HL-60/S4 (cell line): ENCODE data around the gene PTH1R.

Source experiments
- in situ Hi-C: fragments of 300-500 bp; cut with MboI; formaldehyde crosslinking; loops from 2 replicates; pipeline ENCODE4 v1.14.3; 2022; ENCODE audit warnings: low sequenced_read_pairs

The PTH1R gene

GRCh38 chr3:46862369-46863025 lies 15.0 kb upstream of the PTH1R start:
- in situ Hi-C loops = loop anchor here (25.0 kb wide), 1 partner anchor 500 kb away; no protein-coding TSS in a partner anchor

- in situ Hi-C loops = loop anchor here (25.0 kb wide), 1 partner anchor 499 kb away; no protein-coding TSS in a partner anchor
These were observed 14.2 kb upstream of the PTH1R start, which contains the start of gene MYL3 for GRCh38 chr3:46863261-46863782. TSS of gene MYL3 (minus strand) at chr3:46863444. CDS start at chr3:46863390, 54 bp downstream.

- in situ Hi-C loops = loop anchor here (25.0 kb wide), 1 partner anchor 498 kb away; no protein-coding TSS in a partner anchor
These were observed 13.2 kb upstream of the PTH1R start for GRCh38 chr3:46864061-46864881.

- in situ Hi-C loops = loop anchor here (25.0 kb wide), 1 partner anchor 497 kb away; no protein-coding TSS in a partner anchor
These were observed 12.5 kb upstream of the PTH1R start for GRCh38 chr3:46865031-46865507.

- in situ Hi-C loops = loop anchor here (25.0 kb wide), 1 partner anchor 497 kb away; no protein-coding TSS in a partner anchor
These were observed 12.0 kb upstream of the PTH1R start for GRCh38 chr3:46865546-46865945.

- in situ Hi-C loops = loop anchor here (25.0 kb wide), 1 partner anchor 496 kb away; no protein-coding TSS in a partner anchor
These were observed 11.4 kb upstream of the PTH1R start for GRCh38 chr3:46866032-46866595.

- in situ Hi-C loops = loop anchor here (25.0 kb wide), 1 partner anchor 495 kb away; no protein-coding TSS in a partner anchor
These were observed 10.6 kb upstream of the PTH1R start for GRCh38 chr3:46866720-46867549.

- in situ Hi-C loops = loop anchor here (25.0 kb wide), 1 partner anchor 495 kb away; no protein-coding TSS in a partner anchor
These were observed 10.0 kb upstream of the PTH1R start for GRCh38 chr3:46867550-46867898.

GRCh38 chr3:46868287-46868686 lies 9.2 kb upstream of the PTH1R start:
- in situ Hi-C loops = loop anchor here (25.0 kb wide), 1 partner anchor 494 kb away; no protein-coding TSS in a partner anchor

- in situ Hi-C loops = loop anchor here (25.0 kb wide), 1 partner anchor 493 kb away; no protein-coding TSS in a partner anchor
These were observed 8.6 kb upstream of the PTH1R start for GRCh38 chr3:46868948-46869347.

GRCh38 chr3:46869440-46869839 lies 8.1 kb upstream of the PTH1R start:
- in situ Hi-C loops = loop anchor here (25.0 kb wide), 1 partner anchor 493 kb away; no protein-coding TSS in a partner anchor

GRCh38 chr3:46870651-46871050 lies 6.9 kb upstream of the PTH1R start:
- in situ Hi-C loops = loop anchor here (25.0 kb wide), 1 partner anchor 492 kb away; no protein-coding TSS in a partner anchor

GRCh38 chr3:46871222-46871621 lies 6.3 kb upstream of the PTH1R start:
- in situ Hi-C loops = loop anchor here (25.0 kb wide), 1 partner anchor 491 kb away; no protein-coding TSS in a partner anchor

GRCh38 chr3:46873521-46873920 lies 4.0 kb upstream of the PTH1R start:
- in situ Hi-C loops = loop anchor here (25.0 kb wide), 1 partner anchor 489 kb away; no protein-coding TSS in a partner anchor

GRCh38 chr3:46874430-46874829 lies 3.1 kb upstream of the PTH1R start:
- in situ Hi-C loops = loop anchor here (25.0 kb wide), 1 partner anchor 488 kb away; no protein-coding TSS in a partner anchor

- in situ Hi-C loops = loop anchor here (25.0 kb wide), 1 partner anchor 163 kb away; the partner anchor contains the start of genes PRSS50 and TMIE
These were observed 2.0 kb upstream of the PTH1R start for GRCh38 chr3:46875560-46875959.

GRCh38 chr3:46876313-46877300 lies 914 bp upstream of the PTH1R start:
- in situ Hi-C loops = loop anchor here (25.0 kb wide), 1 partner anchor 164 kb away; the partner anchor contains the start of genes PRSS50 and TMIE
